ENCODE measurements around the gene PLCB4.
A peak's percentile ranks its signal among the peaks of the same experiment; 100 is the strongest.

PLCB4 gene

GRCh38 chr20:9035126-9035525 lies 33.8 kb upstream of the PLCB4 start:
- H2AK5ac ChIP-seq (ENCODE audit: low read length, severe bottlenecking) = no peak overlapping the region
- peaks cover 3% of the 10 kb centered on the region for H3K9me3 ChIP-seq (ENCODE audit: control insufficient read depth, low read length)
- H3K27me3 ChIP-seq (ENCODE audit: control insufficient read depth in 1 of 2, insufficient read depth in 1 of 2, low read length in 2 of 2) = no peaks in the 10 kb centered on the region
- H2BK15ac ChIP-seq (ENCODE audit: low read depth, poor library complexity, severe bottlenecking) = no peak overlapping the region
- no peak overlapping the region for H3K4ac ChIP-seq (ENCODE audit: low read depth in 1 of 2, low read length in 2 of 2)
- H3K18ac ChIP-seq (ENCODE audit: low read depth in 1 of 2, low read length in 2 of 2) = no peak overlapping the region
- WGBS = 4% methylated on average over 2 of the region's 3 CpGs
- no peak overlapping the region for H3K14ac ChIP-seq (ENCODE audit: low read length in 2 of 2)
- H4K91ac ChIP-seq (ENCODE audit: low read length) = no peak overlapping the region
- H2BK5ac ChIP-seq (ENCODE audit: low read depth, low read length, poor library complexity, severe bottlenecking) = no peak overlapping the region
- H3K9ac ChIP-seq (ENCODE audit: low read length) = no peak overlapping the region
- H3K36me3 ChIP-seq (ENCODE audit: control insufficient read depth in 1 of 2, insufficient read depth in 2 of 2, low read depth in 1 of 2, low read length in 2 of 2) = no peaks in the 10 kb centered on the region
- H3K4me1 ChIP-seq (ENCODE audit: control insufficient read depth, insufficient read depth, low read depth, low read length) = no peaks in the 10 kb centered on the region
- no peak overlapping the region for H2AFZ ChIP-seq (ENCODE audit: low read depth, low read length)
- no peak overlapping the region for H3K4me3 ChIP-seq (ENCODE audit: insufficient read depth in 1 of 2, low read depth in 1 of 2, low read length in 2 of 2)
- H3K27ac ChIP-seq (ENCODE audit: low read length, poor library complexity, severe bottlenecking) = peak overlapping the region; percentile 16
- H3K79me1 ChIP-seq (replicated peaks; ENCODE audit: low read length, poor library complexity, severe bottlenecking) = no peaks in the 10 kb centered on the region
- no peak overlapping the region for H3K4me2 ChIP-seq (ENCODE audit: low read length, poor library complexity, severe bottlenecking)
- H2BK12ac ChIP-seq (ENCODE audit: low read length in 2 of 2) = no peak overlapping the region
- peak; percentile 88 for DNase-seq
- H2BK120ac ChIP-seq (ENCODE audit: low read depth, low read length) = no peak overlapping the region
- H3K23ac ChIP-seq (ENCODE audit: low read length in 2 of 2) = no peak overlapping the region
- no peak overlapping the region for H4K8ac ChIP-seq (ENCODE audit: low read length)

GRCh38 chr20:9036593-9036992 lies 32.3 kb upstream of the PLCB4 start:
- Histone ChIP-seq H2BK120ac (ENCODE audit: low read depth, low read length) (no peak overlapping the region), H4K91ac (ENCODE audit: low read length) (no peak overlapping the region), H3K36me3 (ENCODE audit: control insufficient read depth in 1 of 2, insufficient read depth in 2 of 2, low read depth in 1 of 2, low read length in 2 of 2) (no peaks in the 10 kb centered on the region), H2AFZ (ENCODE audit: low read depth, low read length) (no peak overlapping the region), H3K4me1 (ENCODE audit: control insufficient read depth, insufficient read depth, low read depth, low read length) (no peaks in the 10 kb centered on the region), H3K9me3 (ENCODE audit: control insufficient read depth, low read length) (no peaks in the 10 kb centered on the region), H3K4me2 (ENCODE audit: low read length, poor library complexity, severe bottlenecking) (no peak overlapping the region), H3K9ac (ENCODE audit: low read length) (no peak overlapping the region), H3K27ac (ENCODE audit: low read length, poor library complexity, severe bottlenecking) (no peak overlapping the region), H2AK5ac (ENCODE audit: low read length, severe bottlenecking) (no peak overlapping the region), H2BK5ac (ENCODE audit: low read depth, low read length, poor library complexity, severe bottlenecking) (no peak overlapping the region), H3K18ac (ENCODE audit: low read depth in 1 of 2, low read length in 2 of 2) (no peak overlapping the region), H3K4me3 (ENCODE audit: insufficient read depth in 1 of 2, low read depth in 1 of 2, low read length in 2 of 2) (no peak overlapping the region), H4K8ac (ENCODE audit: low read length) (no peak overlapping the region), H3K23ac (ENCODE audit: low read length in 2 of 2) (no peak overlapping the region), H3K79me1 (replicated peaks; ENCODE audit: low read length, poor library complexity, severe bottlenecking) (no peaks in the 10 kb centered on the region), H3K14ac (ENCODE audit: low read length in 2 of 2) (no peak overlapping the region), H2BK12ac (ENCODE audit: low read length in 2 of 2) (no peak overlapping the region), H2BK15ac (ENCODE audit: low read depth, poor library complexity, severe bottlenecking) (no peak overlapping the region), H3K27me3 (ENCODE audit: control insufficient read depth in 1 of 2, insufficient read depth in 1 of 2, low read length in 2 of 2) (no peaks in the 10 kb centered on the region), H3K4ac (ENCODE audit: low read depth in 1 of 2, low read length in 2 of 2) (no peak overlapping the region)
- WGBS = no CpG with 5 or more reads among the region's 1 CpG
- DNase-seq = no peak

GRCh38 chr20:9038791-9039535 lies 29.9 kb upstream of the PLCB4 start:
- H3K9ac ChIP-seq (ENCODE audit: low read length) = no peak overlapping the region
- H3K4me3 ChIP-seq (ENCODE audit: insufficient read depth in 1 of 2, low read depth in 1 of 2, low read length in 2 of 2) = no peak overlapping the region
- H3K36me3 ChIP-seq (ENCODE audit: control insufficient read depth in 1 of 2, insufficient read depth in 2 of 2, low read depth in 1 of 2, low read length in 2 of 2) = no peaks in the 10 kb centered on the region
- H3K27ac ChIP-seq (ENCODE audit: low read length, poor library complexity, severe bottlenecking) = no peak overlapping the region
- H2BK120ac ChIP-seq (ENCODE audit: low read depth, low read length) = no peak overlapping the region
- no peaks in the 10 kb centered on the region for H3K4me1 ChIP-seq (ENCODE audit: control insufficient read depth, insufficient read depth, low read depth, low read length)
- H2BK12ac ChIP-seq (ENCODE audit: low read length in 2 of 2) = peak overlapping the region in 1 of 2 experiments; percentile 28
- H3K4me2 ChIP-seq (ENCODE audit: low read length, poor library complexity, severe bottlenecking) = no peak overlapping the region
- H3K79me1 ChIP-seq (replicated peaks; ENCODE audit: low read length, poor library complexity, severe bottlenecking) = no peaks in the 10 kb centered on the region
- H2AK5ac ChIP-seq (ENCODE audit: low read length, severe bottlenecking) = no peak overlapping the region
- no peak overlapping the region for H2BK5ac ChIP-seq (ENCODE audit: low read depth, low read length, poor library complexity, severe bottlenecking)
- H4K91ac ChIP-seq (ENCODE audit: low read length) = no peak overlapping the region
- WGBS = 82% methylated on average over 4 of the region's 6 CpGs
- no peak overlapping the region for H2AFZ ChIP-seq (ENCODE audit: low read depth, low read length)
- H2BK15ac ChIP-seq (ENCODE audit: low read depth, poor library complexity, severe bottlenecking) = no peak overlapping the region
- no peak overlapping the region for H4K8ac ChIP-seq (ENCODE audit: low read length)
- peak overlapping the region; percentile 26 to 50 for H3K18ac ChIP-seq (ENCODE audit: low read depth in 1 of 2, low read length in 2 of 2)
- H3K9me3 ChIP-seq (ENCODE audit: control insufficient read depth, low read length) = no peaks in the 10 kb centered on the region
- H3K27me3 ChIP-seq (ENCODE audit: control insufficient read depth in 1 of 2, insufficient read depth in 1 of 2, low read length in 2 of 2) = no peaks in the 10 kb centered on the region
- peak overlapping the region in 1 of 2 experiments; percentile 38 for H3K4ac ChIP-seq (ENCODE audit: low read depth in 1 of 2, low read length in 2 of 2)
- no peak overlapping the region for H3K14ac ChIP-seq (ENCODE audit: low read length in 2 of 2)
- H3K23ac ChIP-seq (ENCODE audit: low read length in 2 of 2) = no peak overlapping the region
- peak; percentile 61 for DNase-seq

- Histone ChIP-seq H3K23ac (ENCODE audit: low read length in 2 of 2) (no peak overlapping the region), H3K27ac (ENCODE audit: low read length, poor library complexity, severe bottlenecking) (no peak overlapping the region), H4K91ac (ENCODE audit: low read length) (no peak overlapping the region), H3K4me2 (ENCODE audit: low read length, poor library complexity, severe bottlenecking) (no peak overlapping the region), H2BK12ac (ENCODE audit: low read length in 2 of 2) (no peak overlapping the region), H2BK15ac (ENCODE audit: low read depth, poor library complexity, severe bottlenecking) (no peak overlapping the region), H3K9ac (ENCODE audit: low read length) (no peak overlapping the region), H3K4ac (ENCODE audit: low read depth in 1 of 2, low read length in 2 of 2) (no peak overlapping the region), H3K9me3 (ENCODE audit: control insufficient read depth, low read length) (no peaks in the 10 kb centered on the region), H3K4me3 (ENCODE audit: insufficient read depth in 1 of 2, low read depth in 1 of 2, low read length in 2 of 2) (no peak overlapping the region), H2BK5ac (ENCODE audit: low read depth, low read length, poor library complexity, severe bottlenecking) (no peak overlapping the region), H3K36me3 (ENCODE audit: control insufficient read depth in 1 of 2, insufficient read depth in 2 of 2, low read depth in 1 of 2, low read length in 2 of 2) (no peaks in the 10 kb centered on the region), H2AFZ (ENCODE audit: low read depth, low read length) (no peak overlapping the region), H3K14ac (ENCODE audit: low read length in 2 of 2) (no peak overlapping the region), H2BK120ac (ENCODE audit: low read depth, low read length) (no peak overlapping the region), H3K79me1 (replicated peaks; ENCODE audit: low read length, poor library complexity, severe bottlenecking) (no peaks in the 10 kb centered on the region), H2AK5ac (ENCODE audit: low read length, severe bottlenecking) (no peak overlapping the region), H4K8ac (ENCODE audit: low read length) (no peak overlapping the region), H3K4me1 (ENCODE audit: control insufficient read depth, insufficient read depth, low read depth, low read length) (no peaks in the 10 kb centered on the region), H3K18ac (ENCODE audit: low read depth in 1 of 2, low read length in 2 of 2) (no peak overlapping the region), H3K27me3 (ENCODE audit: control insufficient read depth in 1 of 2, insufficient read depth in 1 of 2, low read length in 2 of 2) (no peaks in the 10 kb centered on the region)
- no CpG with 5 or more reads among the region's 1 CpG for WGBS
- peak; percentile 58 for DNase-seq
Measured at GRCh38 chr20:9040863-9041524, 27.9 kb upstream of the PLCB4 start.
